Measurements from ENCODE around the gene GP5. TPM values are rescaled to one million over a fixed set of nuclear protein-coding genes. Genes with fewer than 3 reads are reported as not detected.

Gene GP5
- total RNA-seq, 2 experiments from 2014 or later, result 0.28 to 0.53 TPM

DNA sequence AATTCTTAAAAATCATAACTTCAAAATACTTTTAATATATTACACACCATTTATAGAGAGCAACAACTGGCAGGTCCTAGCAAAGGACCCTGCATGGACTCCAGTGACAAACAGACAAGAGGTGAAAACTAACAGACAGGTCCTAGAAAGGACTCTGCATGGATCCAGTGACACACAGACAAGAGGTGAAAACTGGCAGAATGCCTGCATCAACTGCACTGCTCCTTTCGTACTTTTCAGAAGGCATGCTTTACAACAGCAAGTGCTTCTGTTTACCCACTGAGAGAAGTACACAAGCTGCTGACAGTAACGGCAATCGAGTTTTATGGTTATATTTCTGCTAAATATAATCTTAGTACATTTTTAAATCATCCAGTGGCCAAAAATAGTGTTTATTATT lies 24.3 kb upstream of the GP5 start:
- Mint-ChIP-seq H3K4me1 (peaks cover 2% of the 10 kb centered on the region), H3K9me3 (ENCODE audit: low read depth) (no peaks in the 10 kb centered on the region), H3K27ac (no peak overlapping the region), H3K36me3 (peaks cover 33% of the 10 kb centered on the region), H3K4me3 (no peak overlapping the region), H3K27me3 (no peaks in the 10 kb centered on the region)
- ATAC-seq, result no peak
- CTCF ChIA-PET, result no interaction called here
- DNase-seq, result no peak

DNA sequence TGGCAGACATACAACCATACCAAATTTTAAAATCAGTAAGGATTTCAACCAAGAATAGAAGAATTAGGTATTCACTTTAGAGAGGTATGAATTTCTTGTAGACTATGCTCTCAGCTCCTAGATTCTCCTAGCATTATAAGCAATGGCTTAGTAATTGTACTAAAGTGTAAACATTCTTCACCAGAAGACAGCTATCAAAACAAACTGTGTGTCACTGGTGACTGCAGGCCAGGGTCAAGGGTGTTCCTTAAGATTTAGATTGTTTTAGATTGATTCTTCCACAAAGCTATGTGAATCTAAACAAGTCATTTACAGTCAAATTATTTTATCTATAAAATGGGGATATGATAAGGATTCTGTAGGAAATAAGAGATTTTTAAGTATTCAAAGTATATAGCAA lies 23.1 kb upstream of the GP5 start:
- DNase-seq (no peak), ATAC-seq (no peak)
- no peaks in the 10 kb centered on the region for H3K9me3 Mint-ChIP-seq (ENCODE audit: low read depth)
- no peak overlapping the region for H3K4me3 Mint-ChIP-seq
- no peak overlapping the region for H3K27ac Mint-ChIP-seq
- H3K36me3 Mint-ChIP-seq, result peaks cover 34% of the 10 kb centered on the region
- H3K27me3 Mint-ChIP-seq, result no peaks in the 10 kb centered on the region
- peaks cover 2% of the 10 kb centered on the region for H3K4me1 Mint-ChIP-seq
- CTCF ChIA-PET, result interaction anchor here (0.7 to 1.4 kb wide), 3 partner anchors 14 to 78 kb away, joined by 3 read pairs; no protein-coding TSS in a partner anchor

DNA sequence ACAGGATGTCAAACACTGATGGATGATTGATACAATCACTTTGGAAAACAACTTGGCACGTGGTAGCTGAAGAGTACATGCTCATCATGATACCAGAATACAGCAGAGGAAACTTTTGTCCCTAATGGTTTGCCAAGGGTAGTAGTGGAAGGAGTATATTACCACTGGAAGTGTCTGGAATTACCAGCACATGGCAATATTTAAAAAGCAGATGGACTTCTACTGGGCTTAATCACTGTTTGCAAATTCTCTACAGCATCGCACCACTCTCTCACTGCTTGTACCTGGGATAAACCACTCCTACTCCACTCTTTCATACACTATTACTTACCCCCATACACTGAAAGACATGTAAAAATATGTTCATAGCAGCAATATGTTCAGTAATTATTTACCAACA lies 19.6 kb upstream of the GP5 start:
- ATAC-seq, result no peak
- Mint-ChIP-seq H3K27me3 (no peaks in the 10 kb centered on the region), H3K4me3 (no peak overlapping the region), H3K9me3 (ENCODE audit: low read depth) (no peaks in the 10 kb centered on the region), H3K36me3 (peaks cover 25% of the 10 kb centered on the region), H3K4me1 (peaks cover 2% of the 10 kb centered on the region), H3K27ac (no peak overlapping the region)
- no peak for DNase-seq
- CTCF ChIA-PET, result no interaction called here

DNA sequence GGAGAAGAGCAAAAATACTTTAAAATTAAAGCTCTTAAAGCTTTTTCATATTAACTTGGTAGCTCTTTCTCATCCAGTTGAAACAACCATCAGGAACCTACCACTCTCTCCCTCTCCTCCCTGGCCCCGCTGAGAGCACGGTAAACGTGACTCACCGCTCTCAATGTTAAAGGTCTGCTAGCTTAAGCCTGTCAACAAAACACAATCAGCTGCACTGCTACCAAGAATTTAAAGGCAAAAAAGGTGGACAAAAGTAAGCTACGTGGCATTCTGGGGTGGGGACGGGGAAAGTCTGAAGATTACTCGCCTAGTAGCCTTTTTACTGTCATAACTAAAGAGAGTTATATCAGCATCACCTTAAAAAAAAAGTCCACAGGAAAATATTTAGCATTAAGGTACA lies 8.4 kb upstream of the GP5 start:
- CTCF ChIA-PET, result interaction anchor here (0.9 to 8.9 kb wide), 5 partner anchors 10 to 280 kb away, joined by 3 to 79 read pairs (median 6); partner anchors contain the start of gene GP5
- DNase-seq, result no peak

DNA sequence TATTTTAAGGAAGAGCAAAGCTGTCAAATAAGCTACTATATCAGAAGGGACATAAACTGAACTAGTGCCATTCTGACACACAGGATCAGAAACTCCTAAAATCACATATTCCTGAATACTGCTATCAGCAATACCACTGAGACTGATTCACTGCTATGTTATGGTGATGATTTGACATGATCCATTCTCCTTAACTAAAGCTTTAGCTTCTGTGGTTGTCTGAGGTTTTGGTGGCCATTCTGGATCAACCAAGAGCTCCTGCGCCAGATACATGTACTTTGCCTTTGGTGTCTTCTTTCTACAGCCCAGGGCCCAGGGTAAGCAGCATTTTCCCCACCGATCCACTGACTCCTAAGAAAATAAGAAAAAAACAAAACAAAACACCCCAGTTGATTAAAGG lies 6.7 kb upstream of the GP5 start:
- no peaks in the 10 kb centered on the region for H3K27me3 Mint-ChIP-seq

More for the DNA sequence above, 8.4 kb upstream of the GP5 start:
- peaks cover 11% of the 10 kb centered on the region for H3K36me3 Mint-ChIP-seq
- no peaks in the 10 kb centered on the region for H3K9me3 Mint-ChIP-seq (ENCODE audit: low read depth)
- H3K27ac Mint-ChIP-seq, result no peak overlapping the region
- peaks cover 3% of the 10 kb centered on the region for H3K4me1 Mint-ChIP-seq
- no peak overlapping the region for H3K4me3 Mint-ChIP-seq
- no peaks in the 10 kb centered on the region for H3K27me3 Mint-ChIP-seq
- ATAC-seq, result no peak

DNA sequence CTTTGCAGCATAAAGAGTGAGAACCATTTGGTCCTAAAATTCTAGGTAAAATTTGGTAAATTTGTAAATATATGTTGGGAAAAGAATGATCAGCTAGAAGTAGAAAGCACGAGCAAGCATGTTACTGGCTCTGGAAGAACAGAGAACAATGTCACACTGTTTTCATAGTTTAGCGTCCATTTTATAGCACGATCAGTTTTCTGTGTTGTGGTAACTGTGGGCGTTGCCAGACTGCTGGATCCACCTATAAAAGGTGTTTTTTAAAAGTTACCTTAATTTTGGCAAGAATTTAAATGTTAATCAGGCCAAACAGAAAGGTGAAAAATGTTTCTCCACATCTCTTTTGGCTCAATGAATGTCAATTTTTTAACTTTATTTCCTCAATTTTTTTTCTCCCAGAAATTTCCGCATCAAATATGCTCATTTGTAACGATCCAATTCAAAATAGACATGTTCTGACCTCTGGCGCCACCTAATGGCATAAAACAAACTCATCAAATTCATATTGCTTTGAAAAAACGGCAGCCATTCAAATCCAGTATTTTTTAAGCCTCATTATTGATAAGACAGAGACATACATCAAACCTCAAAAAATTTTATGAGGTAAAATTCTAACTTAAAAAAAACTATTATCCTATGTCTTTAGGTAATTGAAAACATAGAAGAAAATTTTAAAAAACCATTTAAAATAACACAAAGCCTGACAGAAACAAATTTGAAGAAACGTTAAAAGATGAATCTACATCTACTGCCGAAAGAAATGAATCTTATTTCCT lies 5.5 kb upstream of the GP5 start:
- Mint-ChIP-seq H3K36me3 (peaks cover 6% of the 10 kb centered on the region), H3K4me3 (no peak overlapping the region), H3K27ac (no peak overlapping the region), H3K27me3 (peaks cover 5% of the 10 kb centered on the region), H3K9me3 (ENCODE audit: low read depth) (no peaks in the 10 kb centered on the region), H3K4me1 (peaks cover 7% of the 10 kb centered on the region)
- ATAC-seq (no peak), DNase-seq (no peak)
- CTCF ChIA-PET, result interaction anchor here (0.6 to 8.9 kb wide), 13 partner anchors 7 to 190 kb away, joined by 3 to 79 read pairs (median 3); partner anchors contain the start of gene GP5

More for the DNA sequence above, 6.7 kb upstream of the GP5 start:
- no peak for ATAC-seq
- H3K27ac Mint-ChIP-seq, result no peak overlapping the region
- H3K4me1 Mint-ChIP-seq, result peaks cover 3% of the 10 kb centered on the region
- CTCF ChIA-PET, result interaction anchor here (0.8 to 8.9 kb wide), 7 partner anchors 8 to 77 kb away, joined by 3 to 79 read pairs (median 8); partner anchors contain the start of gene GP5
- H3K9me3 Mint-ChIP-seq (ENCODE audit: low read depth), result no peaks in the 10 kb centered on the region
- no peak overlapping the region for H3K4me3 Mint-ChIP-seq
- DNase-seq, result no peak
- H3K36me3 Mint-ChIP-seq, result peaks cover 9% of the 10 kb centered on the region

DNA sequence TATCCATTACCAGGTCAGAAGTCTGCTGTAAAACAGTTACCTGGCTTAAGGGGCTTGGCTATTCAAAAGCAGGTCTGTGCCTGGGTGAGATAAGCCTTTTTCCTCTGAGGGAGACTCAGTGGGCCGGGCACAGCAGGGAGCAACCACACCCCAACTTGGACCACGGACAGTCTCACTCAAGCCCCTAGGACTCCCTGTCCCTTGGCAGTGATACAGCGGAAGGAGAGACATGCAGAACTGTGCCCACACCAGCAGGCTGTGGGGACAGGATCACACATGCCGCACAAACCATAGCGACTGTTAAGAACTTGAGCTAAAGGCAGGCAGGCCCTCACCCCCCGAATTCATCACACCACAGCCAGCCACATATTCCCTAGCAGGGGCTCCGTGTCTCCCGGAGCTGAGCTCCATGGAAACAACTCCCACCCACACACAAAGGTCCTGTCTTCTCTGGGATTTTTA lies 2.8 kb upstream of the GP5 start:
- no peak for ATAC-seq
- Mint-ChIP-seq H3K36me3 (peaks cover 4% of the 10 kb centered on the region), H3K9me3 (ENCODE audit: low read depth) (no peaks in the 10 kb centered on the region), H3K27ac (no peak overlapping the region), H3K27me3 (peaks cover 28% of the 10 kb centered on the region), H3K4me3 (no peak overlapping the region), H3K4me1 (peaks cover 32% of the 10 kb centered on the region)
- CTCF ChIA-PET, result interaction anchor here (0.7 to 8.9 kb wide), 5 partner anchors 18 to 172 kb away, joined by 3 to 79 read pairs (median 5); no protein-coding TSS in a partner anchor
- no peak for DNase-seq

DNA sequence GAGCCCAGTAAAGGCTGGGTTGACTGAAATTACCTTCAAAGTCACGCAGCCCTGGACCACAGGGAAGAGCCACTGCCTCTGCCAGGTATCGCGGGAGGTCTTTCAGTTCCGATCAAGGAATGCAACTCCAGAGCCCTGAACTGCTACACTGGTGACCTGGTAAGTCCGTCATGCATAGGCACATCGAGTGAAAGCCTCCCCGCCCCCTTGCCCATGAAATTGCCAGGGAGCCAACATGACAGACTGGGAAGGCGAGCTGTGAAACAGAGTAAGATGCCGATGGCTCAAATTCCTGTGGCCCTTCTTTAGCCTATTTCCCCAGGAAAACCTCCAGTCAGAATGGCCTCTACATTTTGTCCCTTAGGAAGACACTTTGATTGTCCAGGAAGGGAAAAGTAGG lies 2.3 kb upstream of the GP5 start:
- CTCF ChIA-PET, result interaction anchor here (2.1 to 8.9 kb wide), 3 partner anchors 57 to 86 kb away, joined by 5 to 79 read pairs (median 24); no protein-coding TSS in a partner anchor
- ATAC-seq, result no peak
- Mint-ChIP-seq H3K4me1 (peaks cover 36% of the 10 kb centered on the region), H3K27ac (no peak overlapping the region), H3K4me3 (no peak overlapping the region), H3K36me3 (peaks cover 4% of the 10 kb centered on the region), H3K27me3 (peaks cover 30% of the 10 kb centered on the region), H3K9me3 (ENCODE audit: low read depth) (no peaks in the 10 kb centered on the region)
- no peak for DNase-seq

DNA sequence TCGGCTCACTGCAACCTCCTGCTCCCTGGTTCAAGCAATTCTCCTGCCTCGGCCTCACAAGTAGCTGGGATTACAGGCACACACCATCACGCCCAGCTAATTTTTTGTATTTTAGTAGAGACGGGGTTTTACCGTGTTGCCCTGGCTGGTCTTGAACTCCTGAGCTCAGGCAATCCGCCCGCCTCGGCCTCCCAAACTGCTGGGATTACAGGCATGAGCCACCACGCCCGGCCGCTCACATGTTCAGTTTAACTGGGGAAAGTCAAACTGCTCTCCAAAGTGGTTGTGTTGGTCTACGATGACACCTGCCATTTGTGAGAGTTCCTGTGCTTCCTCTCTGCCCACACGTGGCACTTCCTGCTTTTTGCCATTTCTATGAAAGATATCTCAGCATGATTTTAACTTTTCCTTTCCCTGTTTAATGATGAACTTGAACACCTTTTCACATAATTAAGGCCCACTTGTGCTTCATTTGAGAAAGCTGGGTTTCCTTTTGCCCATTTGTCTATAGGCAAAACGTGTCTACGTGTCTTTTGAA lies 877 bp upstream of the GP5 start:
- CTCF ChIA-PET, result interaction anchor here (0.7 kb wide), 1 partner anchor 66 kb away, joined by 3 read pairs; no protein-coding TSS in a partner anchor
- DNase-seq (no peak), ATAC-seq (no peak)
- Mint-ChIP-seq H3K27me3 (peaks cover 42% of the 10 kb centered on the region), H3K9me3 (ENCODE audit: low read depth) (no peaks in the 10 kb centered on the region), H3K4me1 (peaks cover 50% of the 10 kb centered on the region), H3K27ac (no peak overlapping the region), H3K4me3 (no peak overlapping the region), H3K36me3 (peaks cover 4% of the 10 kb centered on the region)

DNA sequence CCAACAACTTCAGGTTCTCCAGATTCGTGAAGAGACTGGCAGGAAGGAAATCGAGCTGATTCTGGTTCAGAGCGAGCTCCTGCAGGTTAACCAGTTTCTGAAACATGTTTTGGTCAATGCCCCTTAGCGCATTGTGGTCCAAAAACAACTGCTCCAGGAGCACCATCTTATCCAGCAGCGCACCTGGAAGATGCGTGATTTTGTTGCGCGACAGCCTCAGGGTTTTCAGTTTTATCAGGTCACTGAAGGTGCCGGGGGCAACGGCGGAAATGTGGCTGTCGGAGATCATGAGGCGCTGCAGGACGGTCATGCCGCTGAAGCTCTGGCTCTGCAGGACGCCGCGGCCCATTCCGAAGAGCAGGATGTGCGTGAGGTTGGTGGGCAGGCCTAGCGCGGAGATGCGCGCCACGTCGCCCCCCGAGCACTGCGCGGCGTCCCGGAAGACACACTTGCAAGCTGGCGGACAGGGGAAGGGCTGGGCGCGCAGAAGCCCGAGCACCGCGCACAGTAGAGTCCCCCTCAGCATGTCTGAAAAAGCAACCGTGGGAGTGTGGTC lies 1.2 kb downstream of the GP5 start:
- H3K9me3 Mint-ChIP-seq (ENCODE audit: low read depth), result no peaks in the 10 kb centered on the region
- peaks cover 50% of the 10 kb centered on the region for H3K27me3 Mint-ChIP-seq
- peak overlapping the region; percentile 46 for H3K27ac Mint-ChIP-seq
- no peaks in the 10 kb centered on the region for H3K36me3 Mint-ChIP-seq
- CTCF ChIA-PET, result interaction anchor here (1.0 to 4.4 kb wide), 12 partner anchors 8 to 617 kb away, joined by 3 to 26 read pairs (median 4); partner anchors contain the start of gene LSG1
- DNase-seq, result peak; percentile 71
- ATAC-seq, result peak; percentile 71
- H3K4me3 Mint-ChIP-seq, result peak overlapping the region; percentile 69
- peaks cover 51% of the 10 kb centered on the region for H3K4me1 Mint-ChIP-seq

DNA sequence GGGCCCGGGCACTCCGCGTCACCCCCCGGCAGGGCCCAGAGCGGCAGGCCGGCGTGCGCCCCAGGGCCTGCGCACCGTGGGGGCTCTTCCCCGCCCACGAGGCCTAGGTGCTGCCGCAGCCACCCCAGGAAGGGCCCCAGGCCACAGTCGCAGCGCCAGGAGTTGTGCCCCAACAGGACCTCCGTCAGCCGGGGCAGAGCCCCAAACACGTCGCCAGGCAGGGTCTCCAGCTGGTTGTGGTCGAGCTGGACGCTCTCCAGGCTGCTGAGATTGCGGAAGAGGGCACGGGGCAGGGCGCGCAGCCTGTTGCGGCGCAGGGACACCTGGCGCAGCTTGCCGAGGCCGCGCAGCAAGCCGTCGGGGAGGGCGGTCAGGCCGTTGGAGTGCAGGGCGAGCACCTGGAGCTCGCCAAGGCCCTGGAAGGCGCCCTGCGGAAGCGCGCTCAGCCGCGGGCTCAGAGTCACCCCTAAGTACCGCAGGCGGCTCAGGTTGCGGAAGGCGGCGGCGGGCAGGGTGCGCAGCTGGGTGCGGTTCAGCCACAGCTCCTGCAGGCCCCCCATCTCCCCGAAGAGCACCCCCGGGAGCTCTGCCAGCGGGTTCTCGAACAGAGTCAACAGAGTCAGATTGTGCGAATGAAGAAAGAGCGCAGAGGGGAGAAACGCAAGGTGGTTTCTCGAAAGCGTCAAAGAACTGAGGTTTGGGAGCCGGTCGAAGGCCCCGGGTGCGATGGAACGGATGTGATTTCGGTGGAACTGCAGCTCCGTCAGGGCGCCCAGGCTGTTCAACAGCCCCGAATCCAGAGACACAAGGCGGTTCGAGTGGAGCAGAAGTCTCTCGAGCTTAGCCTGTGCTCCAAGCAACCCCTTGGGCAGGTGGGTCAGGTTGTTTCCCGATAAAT lies 2.0 kb downstream of the GP5 start:
- no peaks in the 10 kb centered on the region for H3K36me3 Mint-ChIP-seq
- peak overlapping the region; percentile 54 for H3K27ac Mint-ChIP-seq
- H3K4me1 Mint-ChIP-seq, result peaks cover 51% of the 10 kb centered on the region
- DNase-seq (peak; percentile 56), ATAC-seq (peak; percentile 51)
- H3K9me3 Mint-ChIP-seq (ENCODE audit: low read depth), result no peaks in the 10 kb centered on the region
- peak overlapping the region; percentile 69 for H3K4me3 Mint-ChIP-seq
- CTCF ChIA-PET, result interaction anchor here (0.9 to 4.4 kb wide), 14 partner anchors 9 to 616 kb away, joined by 3 to 26 read pairs (median 4); partner anchors contain the start of gene LSG1
- peaks cover 54% of the 10 kb centered on the region for H3K27me3 Mint-ChIP-seq

DNA sequence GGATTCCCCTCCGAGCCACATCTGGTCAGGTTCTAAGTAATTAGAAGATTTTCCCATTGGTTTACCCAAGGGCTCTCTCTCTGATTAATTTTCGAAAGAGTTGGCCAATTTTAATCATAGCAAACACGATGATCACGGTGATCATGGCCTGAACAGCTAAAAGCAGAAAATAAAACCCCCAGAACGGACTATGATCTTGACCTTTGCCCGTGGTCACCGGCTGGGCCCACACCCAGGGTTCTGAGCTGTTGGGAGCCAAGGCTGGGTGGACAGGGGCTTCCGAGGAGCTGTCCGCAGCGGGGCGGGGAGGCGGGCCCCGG lies 2.6 kb downstream of the GP5 start:
- Mint-ChIP-seq H3K9me3 (ENCODE audit: low read depth) (no peaks in the 10 kb centered on the region), H3K36me3 (no peaks in the 10 kb centered on the region), H3K27me3 (peaks cover 56% of the 10 kb centered on the region), H3K27ac (no peak overlapping the region), H3K4me3 (peak overlapping the region; percentile 39), H3K4me1 (peaks cover 51% of the 10 kb centered on the region)
- CTCF ChIA-PET, result interaction anchor here (0.8 to 4.4 kb wide), 9 partner anchors 10 to 275 kb away, joined by 3 to 26 read pairs (median 4); partner anchors contain the start of gene LSG1
- ATAC-seq (no peak), DNase-seq (no peak)

All from activated CD8-positive, alpha-beta memory T cell treated with anti-CD3 and anti-CD28 coated beads, Interleukin-2, amount 10 ng/mL, durations not matched to agents 7 days and 5 days (primary cell).